Ishikawa (cell line): Measurements from ENCODE around the gene PPIA.

ENCODE experiments used
- CEBPB ChIP-seq: IDR thresholded peaks from 2 replicates; pipeline ENCODE4 v1.6.1; 2012
- CREB1 ChIP-seq: IDR thresholded peaks from 2 replicates; pipeline ENCODE4 v1.6.1; 2012; ENCODE audit warnings: low read depth
- EGR1 ChIP-seq: IDR thresholded peaks from 2 replicates; pipeline ENCODE4 v1.6.1; 2012
- EP300 ChIP-seq: IDR thresholded peaks from 2 replicates; pipeline ENCODE4 v1.6.1; 2012; ENCODE audit warnings: borderline replicate concordance
- FOXM1 ChIP-seq: IDR thresholded peaks from 2 replicates; pipeline ENCODE4 v1.6.1; 2012; ENCODE audit warnings: low read depth, borderline replicate concordance
- NFIC ChIP-seq: IDR thresholded peaks from 2 replicates; pipeline ENCODE4 v1.6.1; 2012
- RAD21 ChIP-seq: IDR thresholded peaks from 2 replicates; pipeline ENCODE4 v1.6.1; 2012; ENCODE audit warnings: low read depth
- REST ChIP-seq: IDR thresholded peaks from 2 replicates; pipeline ENCODE4 v1.6.1; 2012; ENCODE audit warnings: low read depth, mild to moderate bottlenecking
- TAF1 ChIP-seq: IDR thresholded peaks from 2 replicates; pipeline ENCODE4 v1.6.1; 2012; ENCODE audit warnings: low read depth, mild to moderate bottlenecking
- TCF12 ChIP-seq: IDR thresholded peaks from 2 replicates; pipeline ENCODE4 v1.6.1; 2012; ENCODE audit warnings: low read depth
- TEAD4 ChIP-seq: IDR thresholded peaks from 2 replicates; pipeline ENCODE4 v1.6.1; 2012
- USF1 ChIP-seq: IDR thresholded peaks from 2 replicates; pipeline ENCODE4 v1.6.1; 2012
- YY1 ChIP-seq: IDR thresholded peaks from 2 replicates; pipeline ENCODE4 v1.6.1; 2012; ENCODE audit warnings: low read depth
- ZBTB7A ChIP-seq: IDR thresholded peaks from 2 replicates; pipeline ENCODE4 v1.6.1; 2012; ENCODE audit warnings: low read depth
- TF ChIP-seq, protein P1 (sequence below): IDR thresholded peaks from 2 replicates; pipeline ENCODE4 v1.6.1; 2012

Gene PPIA

DNA sequence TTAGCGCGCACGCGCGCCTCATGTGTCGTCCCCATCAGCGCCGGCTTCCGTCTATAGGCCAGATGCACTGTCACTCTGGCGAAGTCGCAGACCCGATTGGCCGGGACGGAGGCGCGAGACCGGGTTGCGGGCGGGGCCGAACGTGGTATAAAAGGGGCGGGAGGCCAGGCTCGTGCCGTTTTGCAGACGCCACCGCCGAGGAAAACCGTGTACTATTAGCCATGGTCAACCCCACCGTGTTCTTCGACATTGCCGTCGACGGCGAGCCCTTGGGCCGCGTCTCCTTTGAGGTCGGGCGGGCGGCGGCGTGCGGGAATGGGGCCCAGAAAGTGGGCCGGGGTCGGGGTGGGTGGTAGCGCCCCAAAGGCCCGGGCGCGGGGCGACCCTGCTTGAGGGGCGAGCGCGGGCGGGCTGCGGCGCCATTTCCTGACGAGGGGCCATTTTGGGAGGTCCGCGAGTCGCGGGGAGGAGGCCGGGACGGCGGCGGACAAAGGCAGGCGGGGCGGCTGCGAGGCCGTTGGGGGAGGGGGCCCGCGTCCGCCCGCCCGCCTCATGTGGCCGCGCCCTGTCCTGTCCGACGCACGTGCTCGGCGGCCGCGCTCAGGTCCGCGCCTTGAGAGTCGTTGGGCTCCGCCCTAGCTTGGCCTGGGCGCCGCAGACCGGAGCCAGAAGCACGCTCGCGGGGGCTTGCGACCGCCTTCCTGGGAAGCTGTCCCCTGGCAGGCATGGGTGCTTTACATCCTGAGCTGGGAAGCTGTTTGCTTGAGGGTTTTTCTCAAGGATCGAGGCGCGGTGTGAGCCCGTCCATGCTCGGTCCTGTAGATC lies at the start of gene PPIA:
TSS of gene PPIA (plus strand) at position 178 of the 825 bp plus-strand sequence. CDS start at position 222, 44 bp downstream.
- TF ChIP-seq RAD21 (no peak), ZBTB7A (no peak), TEAD4 (peak; percentile 76), TAF1 (peak; percentile 95), EGR1 (peak; percentile 36; the same call in 1 of the 2 replicates), CREB1 (peak; percentile 31; the same call in 1 of the 2 replicates), FOXM1 (no peak; the same call in 1 of the 2 replicates), CEBPB (no peak), YY1 (peak; percentile 93), USF1 (peak; percentile 55), EP300 (no peak), TCF12 (peak; percentile 62), REST (no peak), NFIC (peak; percentile 10; the same call in 1 of the 2 replicates)
- TF ChIP-seq, protein P1, sequence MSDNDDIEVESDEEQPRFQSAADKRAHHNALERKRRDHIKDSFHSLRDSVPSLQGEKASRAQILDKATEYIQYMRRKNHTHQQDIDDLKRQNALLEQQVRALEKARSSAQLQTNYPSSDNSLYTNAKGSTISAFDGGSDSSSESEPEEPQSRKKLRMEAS, result peak; percentile 98

DNA sequence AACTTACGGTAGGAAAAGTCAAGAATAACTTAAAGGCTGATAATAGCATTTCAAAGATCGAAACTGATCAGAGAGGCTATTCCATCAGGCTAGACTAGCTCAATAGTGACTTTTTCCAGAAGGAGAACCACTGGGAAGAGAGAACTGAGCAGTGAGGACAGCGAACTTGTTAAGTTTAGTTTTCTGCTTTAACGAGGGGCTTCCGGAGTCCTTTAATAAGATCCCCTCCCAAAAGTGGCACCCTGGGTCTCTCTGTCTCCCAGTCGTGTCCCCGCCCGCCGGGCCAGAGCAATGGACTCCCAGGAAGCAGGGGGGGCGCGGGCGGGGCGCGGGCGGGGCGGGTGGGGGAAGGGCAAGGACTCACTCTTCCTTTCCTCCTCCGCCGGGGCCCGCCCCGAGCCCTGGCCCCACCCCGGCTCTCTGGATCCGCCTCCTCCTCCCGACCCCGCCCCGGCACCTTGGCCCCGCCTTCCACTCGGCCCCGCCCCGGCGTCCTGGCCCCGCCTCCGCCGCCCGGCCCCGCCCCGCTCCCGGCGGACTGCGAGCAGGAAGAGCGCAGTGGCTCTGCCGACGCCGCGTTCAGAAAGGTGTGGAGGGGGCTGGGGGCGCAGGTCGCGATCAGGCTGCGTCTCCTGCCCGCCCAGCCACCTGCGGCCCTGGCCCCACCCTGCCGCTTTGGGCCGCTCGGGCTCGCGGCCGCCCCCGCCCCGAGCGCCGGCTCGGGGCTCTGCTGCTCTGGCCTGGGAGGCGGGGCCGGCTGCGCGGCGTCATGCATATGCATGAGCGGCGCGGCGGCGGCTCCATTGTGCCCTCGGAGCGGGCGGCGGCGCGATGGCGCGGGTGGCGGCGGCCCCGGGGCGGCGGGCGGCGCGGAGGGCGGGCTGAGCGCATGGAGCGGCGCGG lies 48.2 kb upstream of the PPIA start, which contains the start of gene ZMIZ2:
TSS of gene ZMIZ2 (plus strand) at position 803 of the 903 bp plus-strand sequence. CDS start 7,403 bp downstream, outside the sequence.
- TF ChIP-seq EP300 (no peak), CREB1 (no peak), YY1 (peak; percentile 73), USF1 (no peak), FOXM1 (no peak), NFIC (no peak), REST (no peak), RAD21 (no peak), EGR1 (peak; percentile 79)

DNA sequence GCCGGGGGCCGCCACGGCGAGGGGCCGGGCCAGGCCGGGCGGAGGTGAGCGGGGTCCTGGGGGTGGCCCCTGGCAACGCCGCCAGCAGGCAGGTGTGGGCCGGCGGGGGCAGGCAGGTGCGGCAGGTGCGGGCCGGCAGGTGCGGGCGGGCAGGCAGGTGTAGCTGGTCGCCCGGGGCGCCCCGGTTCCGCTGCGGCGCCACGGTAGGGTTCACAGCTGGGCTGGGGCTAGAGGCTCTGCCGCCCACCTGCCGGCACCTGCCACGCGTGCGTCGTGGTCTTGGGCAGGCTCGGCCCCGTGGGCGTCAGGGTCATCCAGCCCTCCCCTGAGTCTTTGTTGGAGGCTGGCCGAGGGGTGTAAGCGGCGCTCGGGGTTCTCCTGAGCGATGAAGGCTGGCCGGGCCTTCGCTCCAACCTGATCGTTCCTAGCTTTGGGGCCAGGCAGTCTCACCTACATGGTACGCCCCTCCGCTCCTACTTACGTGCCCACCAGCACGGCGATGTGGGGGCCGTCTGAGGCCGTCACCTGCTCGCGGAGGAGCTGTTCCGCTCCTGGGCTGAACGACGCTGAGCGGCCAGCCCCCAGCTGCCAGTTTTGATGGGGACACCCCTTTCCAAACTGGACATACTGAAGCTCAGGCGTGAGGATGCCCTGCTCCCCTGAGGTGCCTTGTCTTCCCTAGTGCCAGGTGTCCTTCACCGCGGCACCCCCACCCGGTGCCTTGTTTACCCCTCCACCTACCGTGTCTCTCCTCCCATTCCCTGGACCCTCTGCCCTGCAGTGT lies 47.3 kb upstream of the PPIA start:
- no peak for TF ChIP-seq CREB1
- no peak for TF ChIP-seq NFIC
- TF ChIP-seq FOXM1, result no peak
- TF ChIP-seq, protein P1, result 0 out of 2 replicates have a peak, but pooled peaks have one; percentile 11
- no peak for TF ChIP-seq REST
- peak; percentile 72; the same call in 1 of the 2 replicates for TF ChIP-seq EGR1
- TF ChIP-seq EP300, result no peak
- TF ChIP-seq YY1, result no peak
- TF ChIP-seq TCF12, result 0 out of 2 replicates have a peak, but pooled peaks have one; percentile 32
